HepG2 (cell line): ENCODE measurements around the gene TULP3.

Source experiments
- ADNP ChIP-seq: sonication (generic); formaldehyde crosslinking; IDR thresholded peaks from 2 replicates; pipeline ENCODE4 v1.4.0; 2020; ENCODE audit warnings: missing genetic modification reagents
- FOXO1 ChIP-seq: sonication (generic); formaldehyde crosslinking; IDR thresholded peaks from 2 replicates; pipeline ENCODE4 v1.4.0; 2020; ENCODE audit warnings: missing genetic modification reagents
- KLF6 ChIP-seq: IDR thresholded peaks from 2 replicates; pipeline ENCODE4 v1.8.0; 2016; ENCODE audit warnings: missing biosample characterization, missing genetic modification reagents
- NFE2L1 ChIP-seq: sonication (generic); formaldehyde crosslinking; IDR thresholded peaks from 2 replicates; pipeline ENCODE4 v1.4.0; 2020; ENCODE audit warnings: missing genetic modification reagents, mild to moderate bottlenecking, borderline replicate concordance
- RFXANK ChIP-seq: IDR thresholded peaks from 2 replicates; pipeline ENCODE4 v1.6.1; 2016
- ZNF17 ChIP-seq: sonication (generic); formaldehyde crosslinking; IDR thresholded peaks from 2 replicates; pipeline ENCODE4 v1.5.0; 2020; ENCODE audit warnings: mild to moderate bottlenecking, missing genetic modification reagents
- ZNF556 ChIP-seq: sonication (generic); formaldehyde crosslinking; IDR thresholded peaks from 2 replicates; pipeline ENCODE4 v1.4.0; 2020; ENCODE audit warnings: mild to moderate bottlenecking, missing genetic modification reagents, borderline replicate concordance
- TF ChIP-seq, protein P1 (sequence below): sonication (generic); formaldehyde crosslinking; IDR thresholded peaks from 2 replicates; pipeline ENCODE4 v1.5.0; 2020; ENCODE audit warnings: mild to moderate bottlenecking, missing genetic modification reagents, moderate library complexity
- TF ChIP-seq, protein P2 (sequence below): sonication (generic); formaldehyde crosslinking; IDR thresholded peaks from 2 replicates; pipeline ENCODE4 v1.8.0; 2022; ENCODE audit warnings: missing genetic modification reagents, mild to moderate bottlenecking, moderate library complexity, borderline replicate concordance
- TF ChIP-seq, protein P3 (sequence below): sonication (generic); formaldehyde crosslinking; IDR thresholded peaks from 2 replicates; pipeline ENCODE4 v1.4.0; 2020; ENCODE audit warnings: missing genetic modification reagents, borderline replicate concordance

DNA sequence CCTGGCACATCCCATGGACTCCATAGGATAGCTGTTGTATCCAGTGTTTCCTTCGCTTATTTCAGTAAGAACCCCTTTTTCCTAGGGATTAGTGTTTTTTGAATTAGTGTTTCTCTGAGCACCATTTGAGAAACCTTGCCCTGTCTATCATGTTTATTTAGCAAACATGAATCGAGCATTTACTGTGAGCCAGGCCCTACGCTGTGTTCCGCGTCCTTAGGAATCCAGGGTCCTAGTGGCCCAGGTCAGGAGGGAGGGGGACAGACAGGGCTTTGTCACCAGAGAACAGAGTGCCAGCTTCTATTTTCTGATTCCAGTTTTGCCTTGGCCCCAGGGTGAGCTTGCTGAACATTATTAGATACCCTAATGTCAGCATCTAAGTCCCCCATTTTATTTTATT is 71.0 kb downstream of the TULP3 start:
- TF ChIP-seq NFE2L1 (CRISPR knock-in tag) (no peak), KLF6 (no peak), ZNF556 (CRISPR knock-in tag) (no peak), FOXO1 (CRISPR knock-in tag) (no peak), RFXANK (CRISPR knock-in tag) (no peak), ADNP (CRISPR knock-in tag) (no peak), ZNF17 (CRISPR knock-in tag) (no peak)
- TF ChIP-seq, protein P1, sequence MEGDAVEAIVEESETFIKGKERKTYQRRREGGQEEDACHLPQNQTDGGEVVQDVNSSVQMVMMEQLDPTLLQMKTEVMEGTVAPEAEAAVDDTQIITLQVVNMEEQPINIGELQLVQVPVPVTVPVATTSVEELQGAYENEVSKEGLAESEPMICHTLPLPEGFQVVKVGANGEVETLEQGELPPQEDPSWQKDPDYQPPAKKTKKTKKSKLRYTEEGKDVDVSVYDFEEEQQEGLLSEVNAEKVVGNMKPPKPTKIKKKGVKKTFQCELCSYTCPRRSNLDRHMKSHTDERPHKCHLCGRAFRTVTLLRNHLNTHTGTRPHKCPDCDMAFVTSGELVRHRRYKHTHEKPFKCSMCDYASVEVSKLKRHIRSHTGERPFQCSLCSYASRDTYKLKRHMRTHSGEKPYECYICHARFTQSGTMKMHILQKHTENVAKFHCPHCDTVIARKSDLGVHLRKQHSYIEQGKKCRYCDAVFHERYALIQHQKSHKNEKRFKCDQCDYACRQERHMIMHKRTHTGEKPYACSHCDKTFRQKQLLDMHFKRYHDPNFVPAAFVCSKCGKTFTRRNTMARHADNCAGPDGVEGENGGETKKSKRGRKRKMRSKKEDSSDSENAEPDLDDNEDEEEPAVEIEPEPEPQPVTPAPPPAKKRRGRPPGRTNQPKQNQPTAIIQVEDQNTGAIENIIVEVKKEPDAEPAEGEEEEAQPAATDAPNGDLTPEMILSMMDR (CRISPR knock-in tag) = no peak
- TF ChIP-seq, protein P2, sequence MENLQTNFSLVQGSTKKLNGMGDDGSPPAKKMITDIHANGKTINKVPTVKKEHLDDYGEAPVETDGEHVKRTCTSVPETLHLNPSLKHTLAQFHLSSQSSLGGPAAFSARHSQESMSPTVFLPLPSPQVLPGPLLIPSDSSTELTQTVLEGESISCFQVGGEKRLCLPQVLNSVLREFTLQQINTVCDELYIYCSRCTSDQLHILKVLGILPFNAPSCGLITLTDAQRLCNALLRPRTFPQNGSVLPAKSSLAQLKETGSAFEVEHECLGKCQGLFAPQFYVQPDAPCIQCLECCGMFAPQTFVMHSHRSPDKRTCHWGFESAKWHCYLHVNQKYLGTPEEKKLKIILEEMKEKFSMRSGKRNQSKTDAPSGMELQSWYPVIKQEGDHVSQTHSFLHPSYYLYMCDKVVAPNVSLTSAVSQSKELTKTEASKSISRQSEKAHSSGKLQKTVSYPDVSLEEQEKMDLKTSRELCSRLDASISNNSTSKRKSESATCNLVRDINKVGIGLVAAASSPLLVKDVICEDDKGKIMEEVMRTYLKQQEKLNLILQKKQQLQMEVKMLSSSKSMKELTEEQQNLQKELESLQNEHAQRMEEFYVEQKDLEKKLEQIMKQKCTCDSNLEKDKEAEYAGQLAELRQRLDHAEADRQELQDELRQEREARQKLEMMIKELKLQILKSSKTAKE (CRISPR knock-in tag) = no peak
- TF ChIP-seq, protein P3, sequence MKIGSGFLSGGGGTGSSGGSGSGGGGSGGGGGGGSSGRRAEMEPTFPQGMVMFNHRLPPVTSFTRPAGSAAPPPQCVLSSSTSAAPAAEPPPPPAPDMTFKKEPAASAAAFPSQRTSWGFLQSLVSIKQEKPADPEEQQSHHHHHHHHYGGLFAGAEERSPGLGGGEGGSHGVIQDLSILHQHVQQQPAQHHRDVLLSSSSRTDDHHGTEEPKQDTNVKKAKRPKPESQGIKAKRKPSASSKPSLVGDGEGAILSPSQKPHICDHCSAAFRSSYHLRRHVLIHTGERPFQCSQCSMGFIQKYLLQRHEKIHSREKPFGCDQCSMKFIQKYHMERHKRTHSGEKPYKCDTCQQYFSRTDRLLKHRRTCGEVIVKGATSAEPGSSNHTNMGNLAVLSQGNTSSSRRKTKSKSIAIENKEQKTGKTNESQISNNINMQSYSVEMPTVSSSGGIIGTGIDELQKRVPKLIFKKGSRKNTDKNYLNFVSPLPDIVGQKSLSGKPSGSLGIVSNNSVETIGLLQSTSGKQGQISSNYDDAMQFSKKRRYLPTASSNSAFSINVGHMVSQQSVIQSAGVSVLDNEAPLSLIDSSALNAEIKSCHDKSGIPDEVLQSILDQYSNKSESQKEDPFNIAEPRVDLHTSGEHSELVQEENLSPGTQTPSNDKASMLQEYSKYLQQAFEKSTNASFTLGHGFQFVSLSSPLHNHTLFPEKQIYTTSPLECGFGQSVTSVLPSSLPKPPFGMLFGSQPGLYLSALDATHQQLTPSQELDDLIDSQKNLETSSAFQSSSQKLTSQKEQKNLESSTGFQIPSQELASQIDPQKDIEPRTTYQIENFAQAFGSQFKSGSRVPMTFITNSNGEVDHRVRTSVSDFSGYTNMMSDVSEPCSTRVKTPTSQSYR (CRISPR knock-in tag) = no peak
